Liver (tissue), 3 donors: ENCODE measurements around the gene IFNG-AS1.

Experiments used
- FOXA1 ChIP-seq: IDR thresholded peaks from 2 replicates; pipeline ENCODE4 v1.6.1; 2016; ENCODE audit warnings: antibody characterized with exemption
- GABPA ChIP-seq, 2 donors: IDR thresholded peaks in 1 of 2; conservative IDR thresholded peaks in 1 of 2; 2 replicates each; pipeline ENCODE4 v1.6.1; 2016; ENCODE audit warnings: antibody characterized with exemption in 2 of 2, mild to moderate bottlenecking in 1 of 2, moderate library complexity in 1 of 2
- HNF4G ChIP-seq: IDR thresholded peaks from 2 replicates; pipeline ENCODE4 v1.6.1; 2016; ENCODE audit warnings: antibody characterized with exemption
- RAD21 ChIP-seq, 2 donors: IDR thresholded peaks; 2 replicates each; pipeline ENCODE4 v1.6.1; 2016; ENCODE audit warnings: antibody characterized with exemption in 2 of 2, mild to moderate bottlenecking in 2 of 2
- SP1 ChIP-seq: IDR thresholded peaks from 2 replicates; pipeline ENCODE4 v1.6.1; 2018; ENCODE audit warnings: antibody characterized with exemption, mild to moderate bottlenecking
- TAF1 ChIP-seq: conservative IDR thresholded peaks from 2 replicates; pipeline ENCODE4 v1.6.1; 2016; ENCODE audit warnings: antibody characterized with exemption, mild to moderate bottlenecking
- YY1 ChIP-seq: IDR thresholded peaks from 2 replicates; pipeline ENCODE4 v1.6.1; 2016; ENCODE audit warnings: antibody characterized with exemption, mild to moderate bottlenecking
- TF ChIP-seq, protein P1 (sequence below): fragments of 150-350 bp; IDR thresholded peaks from 2 replicates; pipeline ENCODE4 v1.5.1; 2017; ENCODE audit warnings: improper control_type of control experiment, low read depth, low read length; ENCODE audit not compliant: missing input control
- TF ChIP-seq, protein P2 (sequence below): IDR thresholded peaks from 2 replicates; pipeline ENCODE4 v1.6.1; 2016; ENCODE audit warnings: antibody characterized with exemption, mild to moderate bottlenecking
- TF ChIP-seq, protein P3 (sequence below): IDR thresholded peaks from 2 replicates; pipeline ENCODE4 v1.6.1; 2016; ENCODE audit warnings: antibody characterized with exemption
- TF ChIP-seq, protein P4 (sequence below): IDR thresholded peaks from 2 replicates; pipeline ENCODE4 v1.6.1; 2016; ENCODE audit warnings: antibody characterized with exemption
- donor health status: healthy.
- donor health status: healthy.

DNA sequence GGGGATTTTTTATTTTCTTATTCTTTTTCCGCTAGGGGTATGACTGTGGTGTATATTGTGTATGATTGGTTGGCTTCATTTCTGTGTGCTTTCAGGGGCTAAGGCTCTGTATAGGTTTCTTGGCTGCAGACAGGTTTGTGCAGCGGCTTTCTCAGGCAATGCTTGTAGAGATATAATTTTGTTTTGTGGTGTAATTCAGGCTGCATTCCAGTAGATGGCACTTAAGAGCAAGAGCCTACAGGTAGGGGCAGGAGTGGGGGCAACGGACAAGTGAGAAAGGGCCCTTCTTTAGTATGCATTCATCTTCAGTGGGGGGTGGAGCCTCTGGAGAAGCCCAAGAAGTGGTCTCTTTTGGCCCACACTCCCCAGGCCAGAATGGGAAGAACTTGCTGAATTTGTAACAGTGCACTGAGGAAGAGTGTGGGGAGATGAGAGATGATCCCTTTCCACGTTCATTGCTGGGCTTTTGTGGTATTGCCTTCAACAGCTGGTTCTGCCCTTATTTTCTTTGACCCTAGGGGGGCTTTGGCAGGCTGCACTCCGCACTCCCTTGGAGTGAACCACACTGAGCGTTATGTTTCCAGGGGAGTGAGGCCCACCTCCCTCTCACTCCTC is 78.6 kb downstream of the IFNG-AS1 start:
- TF ChIP-seq, protein P1, sequence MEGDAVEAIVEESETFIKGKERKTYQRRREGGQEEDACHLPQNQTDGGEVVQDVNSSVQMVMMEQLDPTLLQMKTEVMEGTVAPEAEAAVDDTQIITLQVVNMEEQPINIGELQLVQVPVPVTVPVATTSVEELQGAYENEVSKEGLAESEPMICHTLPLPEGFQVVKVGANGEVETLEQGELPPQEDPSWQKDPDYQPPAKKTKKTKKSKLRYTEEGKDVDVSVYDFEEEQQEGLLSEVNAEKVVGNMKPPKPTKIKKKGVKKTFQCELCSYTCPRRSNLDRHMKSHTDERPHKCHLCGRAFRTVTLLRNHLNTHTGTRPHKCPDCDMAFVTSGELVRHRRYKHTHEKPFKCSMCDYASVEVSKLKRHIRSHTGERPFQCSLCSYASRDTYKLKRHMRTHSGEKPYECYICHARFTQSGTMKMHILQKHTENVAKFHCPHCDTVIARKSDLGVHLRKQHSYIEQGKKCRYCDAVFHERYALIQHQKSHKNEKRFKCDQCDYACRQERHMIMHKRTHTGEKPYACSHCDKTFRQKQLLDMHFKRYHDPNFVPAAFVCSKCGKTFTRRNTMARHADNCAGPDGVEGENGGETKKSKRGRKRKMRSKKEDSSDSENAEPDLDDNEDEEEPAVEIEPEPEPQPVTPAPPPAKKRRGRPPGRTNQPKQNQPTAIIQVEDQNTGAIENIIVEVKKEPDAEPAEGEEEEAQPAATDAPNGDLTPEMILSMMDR: no peak
- TF ChIP-seq GABPA (IDR thresholded peaks at IDR 0.05 in 1 of 2, conservative IDR thresholded peaks at IDR 0.05 in 1 of 2) (no peak), TAF1 (no peak), SP1 (no peak), FOXA1 (no peak), YY1 (no peak), RAD21 (IDR thresholded peaks at IDR 0.05) (no peak), HNF4G (no peak)
- TF ChIP-seq, protein P2, sequence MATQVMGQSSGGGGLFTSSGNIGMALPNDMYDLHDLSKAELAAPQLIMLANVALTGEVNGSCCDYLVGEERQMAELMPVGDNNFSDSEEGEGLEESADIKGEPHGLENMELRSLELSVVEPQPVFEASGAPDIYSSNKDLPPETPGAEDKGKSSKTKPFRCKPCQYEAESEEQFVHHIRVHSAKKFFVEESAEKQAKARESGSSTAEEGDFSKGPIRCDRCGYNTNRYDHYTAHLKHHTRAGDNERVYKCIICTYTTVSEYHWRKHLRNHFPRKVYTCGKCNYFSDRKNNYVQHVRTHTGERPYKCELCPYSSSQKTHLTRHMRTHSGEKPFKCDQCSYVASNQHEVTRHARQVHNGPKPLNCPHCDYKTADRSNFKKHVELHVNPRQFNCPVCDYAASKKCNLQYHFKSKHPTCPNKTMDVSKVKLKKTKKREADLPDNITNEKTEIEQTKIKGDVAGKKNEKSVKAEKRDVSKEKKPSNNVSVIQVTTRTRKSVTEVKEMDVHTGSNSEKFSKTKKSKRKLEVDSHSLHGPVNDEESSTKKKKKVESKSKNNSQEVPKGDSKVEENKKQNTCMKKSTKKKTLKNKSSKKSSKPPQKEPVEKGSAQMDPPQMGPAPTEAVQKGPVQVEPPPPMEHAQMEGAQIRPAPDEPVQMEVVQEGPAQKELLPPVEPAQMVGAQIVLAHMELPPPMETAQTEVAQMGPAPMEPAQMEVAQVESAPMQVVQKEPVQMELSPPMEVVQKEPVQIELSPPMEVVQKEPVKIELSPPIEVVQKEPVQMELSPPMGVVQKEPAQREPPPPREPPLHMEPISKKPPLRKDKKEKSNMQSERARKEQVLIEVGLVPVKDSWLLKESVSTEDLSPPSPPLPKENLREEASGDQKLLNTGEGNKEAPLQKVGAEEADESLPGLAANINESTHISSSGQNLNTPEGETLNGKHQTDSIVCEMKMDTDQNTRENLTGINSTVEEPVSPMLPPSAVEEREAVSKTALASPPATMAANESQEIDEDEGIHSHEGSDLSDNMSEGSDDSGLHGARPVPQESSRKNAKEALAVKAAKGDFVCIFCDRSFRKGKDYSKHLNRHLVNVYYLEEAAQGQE: no peak
- TF ChIP-seq, protein P3, sequence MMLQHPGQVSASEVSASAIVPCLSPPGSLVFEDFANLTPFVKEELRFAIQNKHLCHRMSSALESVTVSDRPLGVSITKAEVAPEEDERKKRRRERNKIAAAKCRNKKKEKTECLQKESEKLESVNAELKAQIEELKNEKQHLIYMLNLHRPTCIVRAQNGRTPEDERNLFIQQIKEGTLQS: no peak
- TF ChIP-seq, protein P4, sequence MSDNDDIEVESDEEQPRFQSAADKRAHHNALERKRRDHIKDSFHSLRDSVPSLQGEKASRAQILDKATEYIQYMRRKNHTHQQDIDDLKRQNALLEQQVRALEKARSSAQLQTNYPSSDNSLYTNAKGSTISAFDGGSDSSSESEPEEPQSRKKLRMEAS: no peak
